AG10803 (cell line): ENCODE measurements around the gene PLAC1.
A peak's percentile ranks its signal among the peaks of the same experiment; 100 is the strongest.

Source experiments
- DNase-seq: peaks from one replicate; pipeline ENCODE4 v3.0.0; 2010; ENCODE audit warnings: low read depth
- H3K4me3 ChIP-seq: 2 replicates; pipeline ENCODE4 v1.5.1; 2011; ENCODE audit warnings: mild to moderate bottlenecking, low read length, control low read depth
- TF ChIP-seq, protein P1 (sequence below): conservative IDR thresholded peaks from 2 replicates; pipeline ENCODE4 v1.5.1; 2011; ENCODE audit warnings: mild to moderate bottlenecking, low read length, control low read depth, inconsistent platforms

The PLAC1 gene

DNA sequence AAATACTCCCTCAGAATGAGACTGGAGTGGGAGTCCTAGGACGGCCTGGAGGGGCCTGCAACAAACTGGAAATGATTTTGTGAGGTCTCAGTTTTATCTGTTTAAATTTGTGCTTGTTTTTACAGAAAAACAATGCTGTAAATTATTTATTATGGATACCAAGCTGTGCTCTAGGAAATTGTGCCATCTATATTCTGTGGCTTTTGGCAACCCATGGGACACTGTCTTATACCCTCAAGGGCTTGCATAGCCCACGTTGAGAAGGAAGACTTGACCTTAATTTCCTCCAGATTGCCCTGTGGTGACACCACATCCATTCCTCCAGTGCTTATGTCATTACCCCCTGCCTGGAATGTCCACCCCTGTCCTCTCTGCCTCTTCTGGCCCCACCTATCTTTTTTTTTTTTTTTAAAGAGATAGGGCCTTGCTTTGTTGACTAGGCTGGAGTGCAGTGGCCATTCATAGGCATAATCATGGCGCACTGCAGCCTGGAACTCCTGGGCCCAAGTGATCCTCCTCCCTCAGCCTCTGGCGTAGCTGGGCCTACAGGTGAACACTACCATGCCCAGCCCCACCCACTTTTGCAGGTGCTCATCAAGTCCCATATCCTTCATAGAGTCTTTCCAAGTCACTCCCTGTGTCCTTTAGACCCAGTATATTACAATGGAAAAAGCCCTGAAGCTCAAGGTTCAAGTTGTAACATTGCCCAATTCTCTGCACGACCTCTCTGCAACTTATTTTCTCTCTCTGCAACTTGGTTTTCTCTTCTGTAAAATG is 120.9 kb downstream of the PLAC1 start:
- peak; percentile 89 for DNase-seq
- H3K4me3 ChIP-seq = no peak overlapping the region
- TF ChIP-seq, protein P1, sequence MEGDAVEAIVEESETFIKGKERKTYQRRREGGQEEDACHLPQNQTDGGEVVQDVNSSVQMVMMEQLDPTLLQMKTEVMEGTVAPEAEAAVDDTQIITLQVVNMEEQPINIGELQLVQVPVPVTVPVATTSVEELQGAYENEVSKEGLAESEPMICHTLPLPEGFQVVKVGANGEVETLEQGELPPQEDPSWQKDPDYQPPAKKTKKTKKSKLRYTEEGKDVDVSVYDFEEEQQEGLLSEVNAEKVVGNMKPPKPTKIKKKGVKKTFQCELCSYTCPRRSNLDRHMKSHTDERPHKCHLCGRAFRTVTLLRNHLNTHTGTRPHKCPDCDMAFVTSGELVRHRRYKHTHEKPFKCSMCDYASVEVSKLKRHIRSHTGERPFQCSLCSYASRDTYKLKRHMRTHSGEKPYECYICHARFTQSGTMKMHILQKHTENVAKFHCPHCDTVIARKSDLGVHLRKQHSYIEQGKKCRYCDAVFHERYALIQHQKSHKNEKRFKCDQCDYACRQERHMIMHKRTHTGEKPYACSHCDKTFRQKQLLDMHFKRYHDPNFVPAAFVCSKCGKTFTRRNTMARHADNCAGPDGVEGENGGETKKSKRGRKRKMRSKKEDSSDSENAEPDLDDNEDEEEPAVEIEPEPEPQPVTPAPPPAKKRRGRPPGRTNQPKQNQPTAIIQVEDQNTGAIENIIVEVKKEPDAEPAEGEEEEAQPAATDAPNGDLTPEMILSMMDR = no peak

DNA sequence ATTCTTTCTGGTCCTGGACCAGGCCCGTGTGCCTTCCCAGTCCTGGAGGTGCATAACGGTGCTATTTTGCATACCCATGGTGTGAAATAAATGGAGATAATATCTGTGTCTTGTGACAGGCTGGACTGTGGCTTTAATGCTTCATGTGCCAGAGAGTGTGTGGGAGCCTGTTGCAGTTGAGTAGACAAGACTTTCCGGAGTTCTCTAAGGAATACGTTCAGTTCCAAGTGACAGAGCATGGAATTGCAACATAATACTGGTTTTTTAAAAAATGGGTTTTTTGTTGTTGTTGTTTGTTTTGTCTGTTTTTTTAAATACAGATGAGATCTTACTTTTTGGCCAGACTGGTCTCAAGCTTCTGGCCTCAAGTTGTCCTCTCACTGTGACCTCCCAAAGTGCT is 124.3 kb downstream of the PLAC1 start:
- DNase-seq = no peak
- TF ChIP-seq, protein P1 = no peak
- no peak overlapping the region for H3K4me3 ChIP-seq

DNA sequence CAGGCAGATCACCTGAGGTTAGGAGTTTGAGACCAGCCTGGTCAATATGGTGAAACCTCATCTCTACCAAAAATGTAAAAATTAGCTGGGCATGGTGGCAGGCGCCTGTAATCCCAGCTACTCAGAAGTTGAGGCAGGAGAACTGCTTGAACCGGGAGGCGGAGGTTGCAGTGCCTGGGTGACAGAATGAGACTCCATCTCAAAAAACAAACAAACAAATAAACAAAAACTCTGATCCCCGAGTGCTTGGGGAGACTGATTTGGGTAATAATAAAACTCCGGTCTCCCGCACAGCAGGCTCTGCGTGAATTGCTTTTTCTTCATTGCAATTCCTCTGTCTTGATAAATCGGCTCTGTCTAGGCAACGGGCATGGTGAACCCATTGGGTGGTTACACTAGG is 124.9 kb downstream of the PLAC1 start:
- TF ChIP-seq, protein P1 = no peak
- DNase-seq = no peak
- no peak overlapping the region for H3K4me3 ChIP-seq

DNA sequence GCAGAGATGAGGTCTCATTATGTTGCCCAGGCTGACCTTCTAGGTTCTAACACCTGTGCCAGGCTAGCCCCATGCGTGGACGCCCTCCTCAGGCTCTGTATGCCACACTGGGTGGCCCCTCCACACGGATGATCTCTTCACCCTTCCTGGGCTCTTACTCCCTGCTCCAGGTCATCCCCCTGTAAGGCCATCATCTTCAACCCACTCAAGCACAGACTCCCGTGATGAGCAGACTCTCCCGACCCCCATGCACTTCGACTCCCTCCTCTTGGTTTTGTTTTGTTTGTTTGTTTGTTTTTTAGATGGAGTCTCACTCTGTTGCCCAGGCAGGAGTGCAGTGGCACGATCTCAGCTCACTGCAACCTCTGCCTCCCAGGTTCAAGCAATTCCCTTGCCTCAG is 127.4 kb downstream of the PLAC1 start:
- no peak for DNase-seq
- no peak overlapping the region for H3K4me3 ChIP-seq
- TF ChIP-seq, protein P1 = no peak

DNA sequence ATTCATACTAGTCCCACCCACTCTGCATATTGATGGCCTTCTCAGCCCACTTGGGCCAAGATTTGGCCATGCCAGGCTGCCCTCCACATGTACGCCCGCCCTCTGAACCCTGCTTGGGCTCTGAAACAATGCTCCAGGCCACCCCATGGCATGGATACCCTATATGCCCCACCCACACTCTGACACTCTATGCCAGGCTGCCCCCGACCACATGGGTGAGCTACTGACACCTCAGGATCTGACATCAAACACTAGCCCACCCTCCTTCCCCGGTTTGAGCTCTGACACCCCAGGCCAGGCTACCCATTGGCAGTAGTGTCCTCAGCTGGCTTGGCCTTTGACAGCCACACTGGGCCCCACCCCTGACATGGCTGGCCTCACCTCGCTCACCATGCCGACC is 128.8 kb downstream of the PLAC1 start:
- DNase-seq = no peak

DNA sequence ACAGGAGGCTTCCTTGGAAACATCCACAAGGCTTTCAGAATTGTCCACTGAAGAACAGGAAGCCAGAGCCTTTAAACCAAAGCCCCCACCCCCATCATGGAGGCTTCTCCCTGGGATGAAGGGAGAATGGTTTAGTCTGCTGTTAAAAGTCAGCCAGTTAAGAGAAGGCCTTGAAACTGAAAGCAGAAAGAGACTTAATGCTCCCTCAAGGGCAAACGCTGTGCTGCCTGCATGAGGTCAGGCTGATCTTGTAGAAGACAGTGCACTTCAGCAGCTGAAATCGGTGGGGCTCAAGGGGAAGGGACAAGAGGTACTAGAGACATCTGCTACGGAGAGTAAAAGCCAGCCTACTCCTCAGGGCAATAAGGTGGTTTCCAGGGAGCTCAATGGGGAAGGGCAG is 129.3 kb downstream of the PLAC1 start:
- DNase-seq = no peak
- TF ChIP-seq, protein P1 = no peak
- H3K4me3 ChIP-seq = no peak overlapping the region

More for the DNA sequence above, 128.8 kb downstream of the PLAC1 start:
- H3K4me3 ChIP-seq = no peak overlapping the region
- TF ChIP-seq, protein P1 = no peak

DNA sequence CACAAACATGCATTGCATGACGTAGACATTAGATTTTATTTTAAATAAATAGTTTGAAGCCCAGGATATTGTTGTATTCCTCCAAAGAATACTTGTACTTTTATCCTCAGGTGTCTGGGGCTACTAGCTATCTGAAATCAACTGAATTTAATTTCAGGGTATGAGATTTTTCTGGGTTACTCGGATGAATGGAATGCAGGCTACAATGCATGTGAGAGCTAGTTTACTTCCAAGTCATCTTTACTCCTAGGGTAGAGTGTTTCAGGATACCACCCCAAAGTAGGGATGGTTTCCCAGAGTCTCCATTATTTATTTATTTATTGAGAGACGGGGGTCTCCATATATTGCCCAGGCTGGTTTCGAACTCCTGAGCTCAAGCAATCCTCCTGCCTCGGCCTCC is 131.9 kb downstream of the PLAC1 start:
- DNase-seq = no peak
- TF ChIP-seq, protein P1 = no peak
- H3K4me3 ChIP-seq = no peak overlapping the region
